Activated T-cell treated with anti-CD3 and anti-CD28 coated beads, Interleukin-2, amount 50 U/mL, for 4 hours (primary cell): ENCODE results near the gene KREMEN1. TPM values are rescaled to one million over a fixed set of nuclear protein-coding genes. Genes with fewer than 3 reads are reported as not detected.

Source experiments
- ATAC-seq, 2 donors: fragments of 200-7000 bp; cut with Tn5 transposase; one replicate each; pipeline ENCODE4 v1.10.0; 2021
- DNase-seq: peaks from one replicate; pipeline ENCODE4 v3.0.0-alpha.2; 2020
- H3K27me3 Mint-ChIP-seq: one replicate; pipeline ENCODE4 v1.8.0; 2021; ENCODE audit warnings: low read depth, mixed read lengths
- H3K36me3 Mint-ChIP-seq: one replicate; pipeline ENCODE4 v1.8.0; 2022; ENCODE audit warnings: mixed read lengths; ENCODE audit not compliant: insufficient read depth
- H3K4me1 Mint-ChIP-seq: one replicate; pipeline ENCODE4 v1.8.0; 2021; ENCODE audit warnings: low read depth, mixed read lengths
- H3K4me3 Mint-ChIP-seq: one replicate; pipeline ENCODE4 v1.8.0; 2021; ENCODE audit warnings: mild to moderate bottlenecking, moderate library complexity, mixed read lengths
- H3K9me3 Mint-ChIP-seq: one replicate; pipeline ENCODE4 v1.8.0; 2021; ENCODE audit warnings: mixed read lengths
- total RNA-seq, 3 donors: library from RNA; stranded (reverse); gene quantifications; one replicate each; pipeline ENCODE4 v1.2.1, GENCODE V29; 2021

Gene KREMEN1
- total RNA-seq, 3 donors from 2014 or later, result 0.03 to 0.33 (median 0.03) TPM

DNA sequence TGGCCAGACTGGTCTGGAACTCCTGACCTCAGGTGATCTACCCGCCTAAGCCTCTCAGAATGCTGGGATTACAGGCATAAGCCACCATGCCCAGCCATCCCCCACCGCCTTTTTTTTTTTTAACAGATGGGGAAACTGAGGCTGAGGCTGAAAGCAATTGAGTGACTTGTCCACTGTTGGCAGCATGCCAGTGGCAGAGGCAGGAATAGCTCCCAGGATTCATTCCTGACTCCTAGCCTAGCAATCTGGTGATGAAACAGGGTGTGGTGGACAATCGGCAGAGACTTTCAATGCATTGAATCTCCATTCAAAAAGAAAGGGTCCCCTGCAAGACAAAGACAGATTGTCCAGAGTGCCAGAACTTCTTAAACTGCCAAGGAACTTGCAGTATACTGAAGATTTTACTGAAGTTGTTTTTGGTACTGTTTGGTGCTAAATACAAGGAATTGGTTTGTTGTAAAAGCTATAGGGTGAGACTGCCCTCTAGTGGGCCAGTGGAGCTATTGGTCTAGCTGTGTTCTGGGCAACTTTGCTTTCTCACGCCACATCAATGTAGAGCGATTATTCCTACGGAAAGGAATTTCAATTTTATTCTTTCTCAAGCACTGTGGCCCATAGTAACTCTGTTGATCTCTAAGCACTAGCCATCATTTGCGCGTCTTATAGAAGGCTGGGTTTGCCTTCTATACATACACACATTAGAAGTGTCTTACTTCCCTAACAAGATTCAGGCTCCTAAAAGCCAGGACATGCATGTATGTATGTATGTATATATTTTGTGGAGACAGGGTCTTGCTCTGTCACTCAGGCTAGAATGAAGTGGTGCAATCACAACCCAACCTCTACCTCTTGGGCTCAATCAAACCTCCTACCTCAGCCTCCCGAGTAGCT, 32.2 kb upstream of the KREMEN1 start:
- no peaks in the 10 kb centered on the region for H3K9me3 Mint-ChIP-seq
- H3K27me3 Mint-ChIP-seq, result no peaks in the 10 kb centered on the region
- DNase-seq (peak; percentile 57), ATAC-seq (peak in 1 of 2 donors; percentile 71)
- H3K4me3 Mint-ChIP-seq, result no peak overlapping the region
- no peaks in the 10 kb centered on the region for H3K4me1 Mint-ChIP-seq
- H3K36me3 Mint-ChIP-seq, result no peaks in the 10 kb centered on the region

DNA sequence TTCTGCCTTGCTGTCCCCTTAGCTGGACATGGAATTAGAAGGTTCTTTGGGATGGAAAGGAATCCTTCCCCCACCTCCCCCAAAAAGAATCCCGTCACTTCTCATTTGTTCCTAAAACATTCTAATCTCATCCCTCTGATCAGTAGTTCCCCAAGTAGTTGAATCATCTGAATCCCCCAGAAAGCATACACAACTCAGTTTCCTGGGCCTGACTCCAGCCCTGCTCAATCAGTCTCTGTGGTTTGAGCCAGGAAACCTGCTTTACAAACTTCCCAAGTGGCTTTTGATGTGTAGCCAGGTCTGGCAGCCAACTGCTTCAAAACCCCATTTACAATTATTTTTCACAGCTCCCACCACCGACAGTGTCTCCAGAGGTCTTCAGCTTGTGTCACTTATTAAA, 31.4 kb upstream of the KREMEN1 start:
- Mint-ChIP-seq H3K27me3 (no peaks in the 10 kb centered on the region), H3K4me3 (no peak overlapping the region), H3K9me3 (no peaks in the 10 kb centered on the region), H3K4me1 (no peaks in the 10 kb centered on the region), H3K36me3 (no peaks in the 10 kb centered on the region)
- DNase-seq, result no peak
- ATAC-seq, result no peak

DNA sequence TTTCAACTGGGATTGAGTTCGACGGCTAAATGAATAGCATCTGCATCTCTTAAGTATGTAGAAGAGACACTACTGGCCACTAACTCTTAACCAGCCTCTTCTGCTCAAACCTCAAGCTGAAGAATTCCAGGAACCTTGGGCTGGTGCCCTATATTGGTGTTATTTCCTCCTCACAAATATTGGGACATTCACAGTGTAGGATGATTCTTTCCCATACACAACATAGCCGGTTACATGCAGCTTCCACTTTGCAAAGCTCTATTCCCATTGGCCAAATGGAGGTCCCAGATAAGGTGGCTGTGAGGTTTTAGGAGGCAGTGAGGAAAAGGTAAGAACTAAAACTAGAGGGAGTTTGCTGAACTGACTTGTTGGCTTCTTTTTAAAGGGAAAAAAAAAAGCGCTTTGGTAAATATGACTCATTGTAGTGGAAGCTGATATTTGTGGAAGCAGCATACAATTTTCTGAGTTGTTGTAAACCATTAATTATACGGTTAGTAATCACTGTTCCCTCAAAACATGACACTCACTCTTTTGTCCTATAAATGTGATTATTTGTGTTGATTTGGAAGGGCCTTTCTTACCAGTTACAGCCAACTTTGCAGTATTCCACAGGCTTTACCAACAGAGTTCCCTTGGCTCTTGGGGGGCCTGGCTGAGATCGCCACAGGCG, 28.8 kb upstream of the KREMEN1 start:
- H3K4me3 Mint-ChIP-seq, result no peak overlapping the region
- peaks cover 3% of the 10 kb centered on the region for H3K36me3 Mint-ChIP-seq
- no peaks in the 10 kb centered on the region for H3K4me1 Mint-ChIP-seq
- no peaks in the 10 kb centered on the region for H3K27me3 Mint-ChIP-seq
- ATAC-seq (no peak), DNase-seq (no peak)
- no peaks in the 10 kb centered on the region for H3K9me3 Mint-ChIP-seq

DNA sequence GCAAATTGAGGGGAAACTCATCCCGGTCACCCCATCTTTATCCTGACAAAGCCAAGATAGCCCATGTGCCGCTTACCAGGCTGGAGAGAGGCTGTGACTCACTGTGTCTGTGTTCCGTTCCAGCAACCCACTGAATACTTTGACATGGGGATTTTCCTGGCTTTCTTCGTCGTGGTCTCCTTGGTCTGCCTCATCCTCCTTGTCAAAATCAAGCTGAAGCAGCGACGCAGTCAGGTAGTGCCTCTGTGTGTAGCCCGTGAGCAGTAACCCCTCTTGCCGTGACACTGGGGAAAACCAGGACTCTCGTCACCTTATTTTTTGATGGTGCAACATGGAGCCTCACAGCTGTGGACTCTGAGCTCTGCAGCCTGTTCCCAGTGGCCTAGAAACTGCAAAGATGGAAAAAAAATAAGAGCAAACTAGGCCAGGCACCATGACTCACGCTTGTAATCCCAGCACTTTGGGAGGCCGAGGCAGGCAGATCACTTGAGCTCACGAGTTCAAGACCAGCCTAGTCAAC, 28.1 kb upstream of the KREMEN1 start:
- Mint-ChIP-seq H3K9me3 (no peaks in the 10 kb centered on the region), H3K36me3 (peaks cover 5% of the 10 kb centered on the region), H3K27me3 (no peaks in the 10 kb centered on the region), H3K4me3 (no peak overlapping the region), H3K4me1 (no peaks in the 10 kb centered on the region)
- ATAC-seq (no peak), DNase-seq (no peak)

- Mint-ChIP-seq H3K9me3 (no peaks in the 10 kb centered on the region), H3K4me3 (no peak overlapping the region), H3K4me1 (no peaks in the 10 kb centered on the region), H3K36me3 (peaks cover 6% of the 10 kb centered on the region), H3K27me3 (no peaks in the 10 kb centered on the region)
- DNase-seq, result no peak
- ATAC-seq, result no peak
These were observed 23.8 kb upstream of the KREMEN1 start for GRCh38 chr22:29048822-29049654.

DNA sequence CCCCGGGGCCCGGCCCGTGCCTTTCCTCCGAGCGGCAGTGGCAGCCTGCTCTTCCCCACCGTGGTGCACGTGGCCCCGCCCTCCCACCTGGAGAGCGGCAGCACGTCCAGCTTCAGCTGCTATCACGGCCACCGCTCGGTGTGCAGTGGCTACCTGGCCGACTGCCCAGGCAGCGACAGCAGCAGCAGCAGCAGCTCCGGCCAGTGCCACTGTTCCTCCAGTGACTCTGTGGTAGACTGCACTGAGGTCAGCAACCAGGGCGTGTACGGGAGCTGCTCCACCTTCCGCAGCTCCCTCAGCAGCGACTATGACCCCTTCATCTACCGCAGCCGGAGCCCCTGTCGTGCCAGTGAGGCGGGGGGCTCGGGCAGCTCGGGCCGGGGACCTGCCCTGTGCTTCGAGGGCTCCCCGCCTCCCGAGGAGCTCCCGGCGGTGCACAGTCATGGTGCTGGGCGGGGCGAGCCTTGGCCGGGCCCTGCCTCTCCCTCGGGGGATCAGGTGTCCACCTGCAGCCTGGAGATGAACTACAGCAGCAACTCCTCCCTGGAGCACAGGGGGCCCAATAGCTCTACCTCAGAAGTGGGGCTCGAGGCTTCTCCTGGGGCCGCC, 23.1 kb upstream of the KREMEN1 start:
- no peak for ATAC-seq
- H3K36me3 Mint-ChIP-seq, result peaks cover 6% of the 10 kb centered on the region
- H3K4me3 Mint-ChIP-seq, result no peak overlapping the region
- H3K27me3 Mint-ChIP-seq, result no peaks in the 10 kb centered on the region
- DNase-seq, result no peak
- H3K4me1 Mint-ChIP-seq, result no peaks in the 10 kb centered on the region
- no peaks in the 10 kb centered on the region for H3K9me3 Mint-ChIP-seq

DNA sequence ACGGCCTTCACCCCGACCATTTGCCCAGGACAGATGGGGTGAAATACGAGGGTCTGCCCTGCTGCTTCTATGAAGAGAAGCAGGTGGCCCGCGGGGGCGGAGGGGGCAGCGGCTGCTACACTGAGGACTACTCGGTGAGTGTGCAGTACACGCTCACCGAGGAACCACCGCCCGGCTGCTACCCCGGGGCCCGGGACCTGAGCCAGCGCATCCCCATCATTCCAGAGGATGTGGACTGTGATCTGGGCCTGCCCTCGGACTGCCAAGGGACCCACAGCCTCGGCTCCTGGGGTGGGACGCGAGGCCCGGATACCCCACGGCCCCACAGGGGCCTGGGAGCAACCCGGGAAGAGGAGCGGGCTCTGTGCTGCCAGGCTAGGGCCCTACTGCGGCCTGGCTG, 22.4 kb upstream of the KREMEN1 start:
- Mint-ChIP-seq H3K36me3 (peaks cover 6% of the 10 kb centered on the region), H3K4me1 (no peaks in the 10 kb centered on the region), H3K4me3 (no peak overlapping the region), H3K9me3 (no peaks in the 10 kb centered on the region), H3K27me3 (no peaks in the 10 kb centered on the region)
- DNase-seq (no peak), ATAC-seq (no peak)

DNA sequence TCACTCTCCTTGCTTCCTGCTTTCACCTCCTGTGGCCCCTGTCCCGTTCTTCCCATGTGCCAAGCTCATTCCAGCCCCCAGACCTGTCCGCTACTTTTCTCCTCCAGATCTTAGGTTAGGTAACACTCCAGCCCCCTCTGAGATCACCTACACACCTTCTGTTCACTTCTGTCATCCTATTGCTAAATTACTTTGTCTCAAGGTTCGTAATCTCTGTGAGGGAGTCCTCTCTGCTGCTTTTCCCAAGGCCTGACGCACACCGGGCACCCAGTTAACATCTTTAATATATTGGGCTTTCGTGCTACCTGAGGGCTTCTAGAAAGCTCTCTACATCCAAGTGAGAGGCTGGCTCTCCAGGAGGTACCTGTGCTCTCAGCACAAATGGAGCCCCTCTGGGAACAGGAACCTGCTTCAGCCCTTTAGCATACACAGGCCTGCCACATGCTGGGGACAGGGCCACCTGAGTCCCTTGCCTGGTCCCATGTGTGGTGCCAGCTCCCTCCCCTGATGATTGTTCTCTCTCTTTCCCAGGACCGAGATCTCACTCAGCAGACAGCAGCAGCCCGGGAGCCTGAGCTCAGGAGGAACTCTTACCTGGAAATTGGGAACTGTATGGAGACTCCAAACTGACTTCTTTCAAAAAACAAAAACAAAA, 19.7 kb upstream of the KREMEN1 start:
- Mint-ChIP-seq H3K27me3 (no peaks in the 10 kb centered on the region), H3K4me3 (no peak overlapping the region), H3K36me3 (peaks cover 6% of the 10 kb centered on the region), H3K4me1 (no peaks in the 10 kb centered on the region), H3K9me3 (no peaks in the 10 kb centered on the region)
- DNase-seq (no peak), ATAC-seq (no peak)

DNA sequence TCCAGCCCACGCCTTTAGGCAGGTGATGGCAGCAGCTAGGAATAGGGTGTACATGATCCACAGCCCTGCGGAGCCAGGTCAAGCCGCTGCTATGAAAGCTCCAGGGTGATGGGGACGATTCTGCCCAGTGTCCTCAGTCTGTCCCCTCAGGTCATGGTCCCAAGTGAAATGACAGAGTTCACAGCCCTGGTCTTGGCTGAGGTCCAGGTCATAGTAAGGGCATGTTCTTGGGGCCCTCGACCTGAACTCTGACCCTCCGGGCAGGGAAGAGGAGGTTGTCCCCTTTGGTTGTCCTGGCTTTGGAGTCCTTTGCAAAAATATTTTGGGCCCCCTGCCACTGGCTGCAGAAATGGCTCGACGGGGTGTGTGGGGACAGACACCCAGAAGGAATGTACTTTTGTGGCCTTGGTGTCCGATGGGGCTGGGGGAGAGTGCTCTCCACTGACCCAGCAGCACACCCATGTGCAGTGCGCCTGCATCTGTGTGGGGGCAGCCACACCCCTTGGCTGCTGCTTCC, 18.5 kb upstream of the KREMEN1 start:
- Mint-ChIP-seq H3K9me3 (no peaks in the 10 kb centered on the region), H3K27me3 (no peaks in the 10 kb centered on the region), H3K4me3 (no peak overlapping the region), H3K36me3 (peaks cover 3% of the 10 kb centered on the region), H3K4me1 (no peaks in the 10 kb centered on the region)
- no peak for DNase-seq
- no peak for ATAC-seq

DNA sequence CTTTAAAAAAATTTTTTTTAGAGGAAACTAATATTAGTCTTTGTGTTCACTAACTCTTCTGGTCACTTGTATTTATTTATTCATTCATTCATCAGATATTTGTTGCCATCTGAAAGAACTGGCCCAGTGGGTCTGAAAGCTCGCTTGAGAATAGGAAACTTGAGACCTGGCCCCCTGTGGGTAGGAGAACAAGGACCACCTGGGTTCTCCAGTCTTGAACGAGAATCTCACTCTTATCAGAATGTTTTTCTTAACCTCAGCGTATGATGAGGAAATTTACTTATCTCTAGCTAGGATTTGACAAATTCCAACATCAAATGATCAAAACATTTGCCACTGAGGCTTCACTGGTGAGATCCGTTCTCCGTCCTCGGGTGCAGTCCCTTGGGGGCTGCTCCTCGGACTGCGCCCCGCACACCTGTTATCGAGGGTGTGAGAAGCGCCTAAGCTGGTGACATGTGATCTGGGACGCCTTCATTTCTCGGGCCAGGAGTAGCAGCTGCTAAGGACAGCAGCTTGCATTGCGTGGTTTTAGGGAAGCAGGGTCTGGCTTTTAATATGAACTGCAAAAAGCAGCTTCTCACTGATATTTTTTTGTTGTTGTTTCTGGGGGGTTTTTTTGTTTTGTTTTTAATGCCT, 17.5 kb upstream of the KREMEN1 start:
- Mint-ChIP-seq H3K27me3 (peaks cover 5% of the 10 kb centered on the region), H3K9me3 (no peaks in the 10 kb centered on the region), H3K4me3 (no peak overlapping the region), H3K4me1 (no peaks in the 10 kb centered on the region), H3K36me3 (no peaks in the 10 kb centered on the region)
- no peak for DNase-seq
- no peak for ATAC-seq

DNA sequence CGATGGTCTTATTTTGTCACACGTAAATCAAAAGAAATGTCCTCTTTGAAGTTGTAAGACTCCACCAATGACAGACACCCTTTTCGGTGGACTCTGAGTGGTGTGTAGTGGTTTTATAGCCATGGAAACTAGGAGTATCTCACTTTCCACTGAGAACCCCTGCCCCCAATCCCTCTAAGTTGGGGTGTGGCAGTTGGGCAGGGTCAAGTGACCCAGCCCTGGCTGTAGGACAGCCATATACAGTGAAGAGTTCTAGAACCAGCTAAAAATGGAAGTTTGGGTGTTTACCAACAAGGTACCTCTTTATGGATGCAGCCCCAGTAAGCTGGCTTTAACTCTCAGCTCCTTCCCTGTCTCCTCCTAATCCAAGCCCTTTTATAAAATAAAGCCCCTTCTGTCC, 16.4 kb upstream of the KREMEN1 start:
- no peaks in the 10 kb centered on the region for H3K4me1 Mint-ChIP-seq
- no peaks in the 10 kb centered on the region for H3K36me3 Mint-ChIP-seq
- H3K4me3 Mint-ChIP-seq, result no peak overlapping the region
- DNase-seq, result no peak
- no peak for ATAC-seq
- no peaks in the 10 kb centered on the region for H3K9me3 Mint-ChIP-seq
- peaks cover 8% of the 10 kb centered on the region for H3K27me3 Mint-ChIP-seq

DNA sequence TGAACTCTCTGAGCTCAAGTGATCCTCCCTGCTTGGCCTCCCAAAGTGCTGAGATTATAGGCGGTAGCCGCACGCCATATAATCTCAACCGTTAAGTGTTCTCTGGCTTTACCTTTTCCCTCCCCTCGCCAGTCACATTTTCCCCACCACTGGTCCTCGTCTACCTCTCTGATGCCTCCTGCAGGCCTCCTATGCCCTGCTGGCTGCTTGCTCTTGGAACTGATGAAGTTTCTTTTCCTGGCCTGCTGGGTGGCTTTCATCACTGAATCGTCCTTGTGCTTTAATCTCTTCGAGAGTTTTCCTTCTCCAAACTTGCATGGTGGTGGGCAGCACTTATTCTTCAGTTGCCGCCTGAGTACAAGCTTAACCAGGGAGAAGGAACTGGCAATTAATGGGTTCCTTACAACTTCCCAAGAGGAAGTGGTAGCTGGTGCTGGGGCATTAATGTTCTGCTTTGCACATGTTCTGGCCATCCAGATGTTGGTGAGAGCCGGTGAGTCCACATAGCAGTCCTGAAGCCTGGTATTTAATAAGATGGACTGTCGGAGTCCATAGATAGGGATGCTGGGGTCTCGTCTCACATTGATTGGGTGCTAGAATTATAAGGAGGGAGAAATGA, 12.5 kb upstream of the KREMEN1 start:
- Mint-ChIP-seq H3K4me1 (peaks cover under 1% of the 10 kb centered on the region), H3K36me3 (no peaks in the 10 kb centered on the region), H3K27me3 (peaks cover 23% of the 10 kb centered on the region), H3K4me3 (no peak overlapping the region), H3K9me3 (no peaks in the 10 kb centered on the region)
- no peak for DNase-seq
- ATAC-seq, result no peak

- Mint-ChIP-seq H3K9me3 (no peaks in the 10 kb centered on the region), H3K36me3 (no peaks in the 10 kb centered on the region)
- DNase-seq, result no peak
These were observed 11.9 kb upstream of the KREMEN1 start for GRCh38 chr22:29060931-29061330.

More at GRCh38 chr22:29060931-29061330, 11.9 kb upstream of the KREMEN1 start:
- ATAC-seq, result no peak
- Mint-ChIP-seq H3K4me1 (peaks cover 5% of the 10 kb centered on the region), H3K27me3 (peaks cover 23% of the 10 kb centered on the region), H3K4me3 (no peak overlapping the region)
